Measurements from ENCODE around the gene FYB1.
A peak's percentile ranks its signal among the peaks of the same experiment; 100 is the strongest.
"Not testable (repeated sequence)": the region's sequence is repeated elsewhere in the genome, so short reads cannot be mapped to it uniquely, and the experiment has no call there.

Gene FYB1

DNA sequence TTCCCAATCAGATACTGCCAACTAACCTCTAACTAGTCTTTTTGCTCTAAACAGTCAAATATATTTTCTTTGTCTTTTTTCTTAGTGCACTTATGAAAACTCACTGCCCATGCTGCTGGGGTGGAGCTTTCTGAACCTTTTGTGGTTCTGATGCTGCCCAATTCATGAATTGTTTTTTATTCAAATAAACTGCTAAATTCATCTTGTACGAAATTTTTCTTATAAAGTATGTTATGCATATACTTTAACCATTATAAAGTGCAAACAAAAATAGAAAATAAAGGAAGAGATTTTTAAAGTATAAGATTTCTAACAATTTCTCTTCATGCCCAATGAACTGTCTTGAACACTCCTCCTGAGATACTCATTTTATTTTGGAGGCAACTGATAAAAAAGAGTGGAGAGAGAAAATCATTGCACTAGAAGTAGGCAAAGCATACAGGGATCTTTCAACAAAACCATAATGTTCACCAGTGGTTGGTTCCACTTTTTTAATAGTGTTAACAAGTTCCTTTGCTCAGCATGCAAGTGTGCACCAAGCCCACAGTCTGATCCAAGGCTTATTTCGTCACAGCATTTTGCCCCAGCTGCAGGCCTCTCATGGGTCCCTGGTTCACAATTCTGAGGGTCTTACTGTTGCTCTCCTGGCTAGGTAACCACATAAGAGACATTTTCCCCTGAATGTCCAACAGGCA, 6.2 kb upstream of the FYB1 start:
- no peak for DNase-seq

DNA sequence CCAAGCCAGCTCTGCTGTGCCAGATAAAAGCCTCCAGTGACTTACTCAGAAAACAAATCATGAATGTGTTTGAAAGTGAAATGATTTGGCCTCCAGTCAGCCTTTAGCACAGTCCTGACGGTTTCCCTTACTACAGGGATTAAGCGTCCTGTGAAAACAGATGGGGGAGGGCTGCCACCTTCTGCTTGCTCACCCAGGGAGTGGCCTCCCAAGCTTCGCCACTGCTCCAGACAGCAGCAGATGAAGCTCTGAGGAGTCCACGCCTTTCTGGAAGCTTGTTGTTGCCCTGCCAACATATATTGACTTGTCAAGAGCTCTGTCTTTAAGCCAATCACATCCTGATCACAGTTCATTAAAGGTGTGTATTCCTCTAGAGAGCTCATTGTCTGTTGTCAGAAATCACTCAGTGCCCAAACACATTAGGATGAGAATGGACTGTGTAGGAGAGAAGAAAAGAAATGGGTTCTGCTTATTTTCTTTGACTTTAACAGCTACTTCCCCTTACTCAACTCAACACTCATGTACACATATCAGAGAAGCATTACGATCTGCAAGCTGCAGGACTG, 4.9 kb upstream of the FYB1 start:
- DNase-seq = no peak

DNA sequence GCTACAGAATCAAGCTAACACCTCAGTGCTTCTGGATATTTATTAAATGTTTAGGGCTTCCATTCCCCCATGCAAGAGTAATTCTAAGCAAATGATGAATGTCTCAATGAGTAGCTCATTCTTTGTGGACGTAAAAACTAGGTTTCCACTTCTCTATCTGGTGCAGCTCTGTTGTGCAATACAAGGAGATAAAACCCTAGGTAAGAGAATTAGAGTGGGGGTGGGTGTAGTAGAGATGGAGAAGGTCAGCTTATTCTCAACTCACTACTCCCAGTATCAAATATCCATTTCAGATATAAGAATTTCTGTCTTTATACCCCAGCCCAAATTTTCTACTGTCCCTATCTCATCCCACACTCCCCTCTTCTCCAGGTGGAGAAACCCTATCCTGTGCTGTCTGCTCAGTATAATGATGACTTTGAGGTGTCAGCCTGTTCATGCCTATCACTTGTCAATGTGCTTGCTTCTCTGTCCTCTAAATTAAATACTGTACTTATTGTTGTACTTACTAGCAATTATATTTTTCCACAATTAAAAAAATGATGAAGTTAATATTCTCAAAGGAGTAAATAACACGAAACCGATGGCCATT, 4.3 kb upstream of the FYB1 start:
- DNase-seq = no peak

DNA sequence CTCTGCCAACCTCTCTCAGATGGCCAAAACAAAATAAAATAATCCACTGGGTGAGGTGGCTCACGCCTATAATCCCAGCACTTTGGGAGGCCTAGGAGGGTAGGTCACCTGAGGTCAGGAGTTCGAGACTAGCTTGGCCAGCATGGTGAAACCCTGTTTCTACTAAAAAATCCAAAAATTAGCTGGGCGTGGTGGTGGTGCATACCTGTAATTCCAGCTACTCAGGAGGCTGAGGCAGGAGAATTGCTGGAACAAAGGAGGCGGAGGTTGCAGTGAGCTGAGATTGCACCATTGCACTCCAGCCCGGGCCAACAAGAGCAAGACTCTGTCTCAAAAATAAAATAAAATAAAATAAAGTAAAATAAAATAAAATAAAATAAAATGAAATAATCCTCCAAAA, 2.3 kb upstream of the FYB1 start:
- not testable (repeated sequence) for DNase-seq

DNA sequence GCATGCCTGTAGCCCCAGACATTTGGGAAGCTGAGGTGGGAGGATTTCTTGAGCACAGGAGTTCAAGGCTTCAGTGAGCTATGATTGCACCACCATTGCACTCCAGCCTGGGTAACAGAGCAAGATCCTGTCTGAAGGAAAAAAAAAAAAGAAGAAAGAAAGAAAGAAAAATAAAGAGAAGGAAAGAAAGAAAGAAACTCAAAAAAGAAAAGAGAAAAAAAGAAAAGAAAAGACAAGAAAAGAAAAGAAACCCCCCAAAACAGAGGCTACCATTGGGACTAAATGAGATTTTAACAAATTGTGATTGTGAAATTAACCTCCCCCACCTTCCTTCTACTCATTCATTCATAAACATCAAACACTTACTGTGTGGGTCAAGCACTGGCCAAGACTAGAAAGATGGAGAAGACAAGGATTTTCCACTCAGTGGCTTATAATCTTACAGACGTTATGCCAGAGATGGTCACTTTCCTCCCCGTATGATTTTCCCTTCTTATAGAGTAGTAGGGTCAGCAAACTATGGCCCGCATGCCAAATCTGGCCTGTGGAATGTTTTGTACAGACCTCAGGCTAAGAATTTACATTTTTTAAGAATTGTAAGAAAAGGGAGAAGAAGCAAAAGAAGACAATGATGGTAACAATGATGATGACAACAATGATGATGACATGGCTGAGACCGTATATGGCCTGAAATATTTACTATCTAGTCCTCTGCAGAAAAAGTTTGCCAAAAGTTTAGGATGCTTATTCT, 1.1 kb upstream of the FYB1 start:
- no peak for DNase-seq

DNA sequence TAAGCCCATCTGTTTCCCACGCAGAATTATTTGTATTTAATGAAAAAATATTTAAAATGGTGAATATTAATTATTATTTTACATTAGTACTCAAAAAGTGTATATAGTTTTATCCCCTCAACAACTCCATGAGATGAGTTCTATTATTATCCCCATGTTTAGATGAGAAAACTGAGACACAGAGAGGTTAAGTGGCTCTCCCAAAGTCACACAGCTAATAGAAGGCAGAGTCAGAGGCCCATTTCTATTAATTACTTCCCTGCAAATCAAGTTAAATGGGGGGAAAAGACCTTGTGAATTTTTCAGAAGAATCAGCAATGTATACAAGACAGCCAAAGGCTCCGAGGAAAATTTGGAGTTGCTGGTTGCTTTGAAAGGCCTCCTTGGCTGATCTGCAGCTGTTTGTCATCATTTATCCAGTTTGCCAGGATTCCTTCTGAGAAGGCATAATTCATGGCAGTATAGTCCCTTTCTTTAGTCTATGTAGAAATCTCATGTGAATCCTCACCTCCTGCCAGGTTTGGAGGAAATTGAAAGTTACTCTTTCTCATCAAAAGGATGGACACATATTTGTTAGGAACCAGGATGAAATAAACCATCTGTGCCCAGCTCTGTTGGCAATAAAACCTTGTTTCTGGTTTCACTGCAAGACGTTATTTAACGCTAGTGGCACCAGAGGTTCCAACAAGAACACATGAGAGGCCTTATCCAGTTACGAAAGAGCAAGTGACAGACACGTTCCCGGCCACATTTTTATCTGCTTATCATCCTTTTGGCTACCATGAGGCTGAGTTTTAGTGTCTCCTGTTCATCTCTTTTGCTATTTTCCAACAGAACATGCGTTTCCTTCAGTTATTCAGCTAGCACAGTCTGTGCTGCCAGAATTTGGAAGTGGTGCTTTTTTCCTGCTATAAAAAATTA, 621 bp downstream of the FYB1 start:
- DNase-seq = no peak

DNA sequence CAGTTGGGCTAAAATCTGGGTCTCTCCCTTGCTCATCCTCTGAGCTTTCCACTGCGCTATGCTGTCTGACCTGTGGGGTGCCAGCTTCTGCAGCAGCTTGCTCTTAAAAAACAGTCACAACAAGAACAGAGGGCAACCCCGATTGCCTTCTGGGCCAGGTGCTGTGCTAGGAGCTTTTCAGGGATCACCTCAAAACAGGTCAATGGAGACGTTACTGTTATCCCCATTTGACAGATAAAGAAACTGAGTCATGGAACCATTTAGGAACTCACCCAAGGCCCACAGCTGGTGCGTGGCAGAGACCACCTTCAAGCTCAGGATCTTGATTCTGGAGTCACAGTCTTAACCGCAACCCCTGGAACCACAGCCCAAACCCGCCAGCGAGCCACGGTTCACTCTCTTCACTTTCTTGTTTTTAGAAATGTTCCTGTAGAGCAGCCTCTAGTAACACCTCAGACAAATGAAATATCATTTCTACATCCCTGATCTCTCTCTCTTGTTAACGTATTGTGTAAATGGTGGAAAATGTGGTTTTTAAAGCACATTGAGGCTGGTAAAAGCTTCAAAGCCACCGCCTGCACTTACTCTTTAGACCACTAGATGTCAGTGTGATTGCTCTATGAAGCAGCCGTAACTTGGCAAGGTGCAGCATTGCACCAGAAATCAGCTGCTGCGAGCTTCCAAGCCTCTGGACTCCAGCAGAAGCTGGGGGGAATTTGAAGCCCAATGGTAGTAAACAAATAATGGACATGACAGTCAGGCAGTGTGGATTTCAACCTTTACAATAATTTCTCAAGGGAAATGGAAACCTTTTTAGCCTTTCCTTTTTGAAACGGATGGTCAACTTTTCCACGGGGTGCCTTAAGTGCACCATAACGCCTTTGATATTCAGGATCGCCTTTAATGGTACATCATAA, 1.7 kb downstream of the FYB1 start:
- peak; percentile 88 for DNase-seq

- DNase-seq = no peak
These were observed 2.7 kb downstream of the FYB1 start for GRCh38 chr5:39216631-39217030.

DNA sequence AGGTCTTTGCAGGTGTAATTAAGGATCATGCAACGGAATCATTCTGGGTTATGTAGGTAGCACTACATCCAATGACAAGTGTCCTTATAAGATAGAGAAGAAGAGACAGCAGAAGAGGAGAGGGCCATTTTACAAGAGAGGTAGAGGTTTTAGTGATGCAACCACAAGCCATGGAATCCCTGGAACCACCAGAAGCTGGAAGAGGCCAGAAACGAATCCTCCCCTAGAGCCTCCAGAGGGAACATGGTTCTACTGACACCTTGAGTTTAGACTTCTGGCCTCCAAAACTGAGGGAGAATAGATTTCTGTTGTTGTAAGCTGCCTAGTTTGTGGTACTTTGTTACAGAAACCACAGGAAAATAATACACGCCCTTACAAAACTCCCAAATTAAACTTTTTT, 3.5 kb downstream of the FYB1 start:
- no peak for DNase-seq

GRCh38 chr5:39214912-39215709, 4.3 kb downstream of the FYB1 start:
- DNase-seq = peak; percentile 79

GRCh38 chr5:39213447-39214207, 5.7 kb downstream of the FYB1 start:
- DNase-seq = no peak

DNA sequence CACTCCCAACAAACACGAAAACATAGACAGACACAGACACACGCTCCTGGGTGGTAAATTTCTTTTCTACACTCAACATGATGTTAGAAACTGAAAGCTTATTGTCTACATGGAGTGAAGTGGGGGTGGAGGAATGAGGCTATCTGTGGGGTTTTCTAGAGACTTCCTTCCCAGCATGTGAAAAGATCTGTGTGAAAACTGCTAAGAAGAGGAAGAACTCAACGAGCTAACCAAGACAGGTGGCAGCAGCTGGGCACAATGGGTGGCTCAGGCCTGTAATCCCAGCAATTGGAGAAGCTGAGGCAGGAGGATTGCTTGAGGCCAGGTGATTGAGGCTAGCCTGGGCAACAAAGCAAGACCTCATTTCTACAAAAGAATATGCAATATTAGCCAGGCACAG, 7.6 kb downstream of the FYB1 start:
- peak; percentile 67 for DNase-seq

DNA sequence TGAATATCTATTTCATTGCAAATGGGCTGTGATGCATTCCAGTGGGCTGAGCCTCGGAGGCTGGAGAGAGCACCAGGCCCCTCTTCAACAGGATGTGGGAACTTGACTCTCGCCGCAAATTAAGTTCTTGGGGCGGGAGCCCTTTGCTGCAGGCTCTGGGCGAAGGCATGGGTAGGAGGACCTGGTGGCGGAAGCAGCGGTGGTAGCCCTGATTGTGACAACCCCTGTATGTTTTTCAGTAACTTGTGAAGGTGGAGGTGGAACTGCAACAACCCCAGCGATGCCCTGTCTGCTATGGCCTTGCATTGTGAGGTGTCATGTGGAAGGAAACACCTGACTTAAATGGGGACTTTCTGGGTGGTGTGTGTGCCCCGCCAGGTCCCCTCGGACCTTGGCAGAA, 9.4 kb downstream of the FYB1 start:
- DNase-seq = peak; percentile 90

DNA sequence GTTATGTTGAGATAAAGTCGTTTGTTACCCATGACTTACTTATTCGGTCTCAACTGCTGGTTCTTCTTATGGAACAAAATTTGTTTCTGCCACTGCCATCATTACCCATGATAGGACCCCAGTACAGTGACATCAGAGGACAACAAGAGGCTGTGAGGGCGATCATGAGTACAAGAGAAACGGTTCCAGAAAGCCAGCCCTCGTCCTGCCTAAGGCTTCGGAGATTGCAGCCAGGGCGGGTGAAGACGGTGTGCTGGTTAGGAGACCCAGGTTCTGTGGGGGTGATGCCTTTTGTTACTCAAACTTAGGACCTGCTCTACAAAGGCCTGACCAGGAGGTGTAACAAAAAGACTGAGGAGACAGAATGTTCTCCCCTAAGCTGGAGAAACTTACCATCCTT, 10.9 kb downstream of the FYB1 start:
- DNase-seq = peak; percentile 76

DNA sequence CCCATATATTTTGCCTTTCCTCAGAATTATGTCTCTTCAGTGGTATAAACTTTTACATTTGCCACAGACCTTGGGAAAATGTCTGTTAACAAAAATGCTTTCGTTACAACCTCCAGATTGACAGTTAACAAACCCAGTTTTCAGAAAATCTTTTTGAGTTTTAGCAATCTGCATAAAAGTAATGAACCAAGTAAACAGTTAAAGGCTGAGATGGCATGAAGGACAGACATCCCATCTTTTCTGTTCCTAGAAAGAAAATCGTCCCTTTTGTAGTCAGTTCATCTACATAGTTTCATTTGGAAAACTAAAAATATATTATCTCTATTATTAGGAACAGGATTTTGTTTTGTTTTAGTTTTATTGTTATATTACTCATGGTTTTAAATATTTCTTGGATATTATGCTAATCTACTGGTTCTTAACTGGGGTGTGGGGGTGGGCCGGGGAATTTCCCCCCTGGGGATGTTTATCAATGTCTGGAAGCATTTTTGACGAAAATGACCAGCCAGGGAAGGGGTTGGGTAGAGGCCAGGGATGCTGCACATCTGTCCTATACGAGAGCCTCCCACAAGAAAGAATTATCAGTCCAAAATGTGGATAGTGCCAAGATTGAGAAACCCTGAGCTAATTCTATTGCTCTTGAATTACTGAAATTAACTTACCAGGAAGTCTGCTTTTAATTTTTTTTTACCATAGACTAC, 11.9 kb downstream of the FYB1 start:
- DNase-seq = peak; percentile 71

- no peak for DNase-seq
These were observed 12.6 kb downstream of the FYB1 start for GRCh38 chr5:39206630-39207321.

DNA sequence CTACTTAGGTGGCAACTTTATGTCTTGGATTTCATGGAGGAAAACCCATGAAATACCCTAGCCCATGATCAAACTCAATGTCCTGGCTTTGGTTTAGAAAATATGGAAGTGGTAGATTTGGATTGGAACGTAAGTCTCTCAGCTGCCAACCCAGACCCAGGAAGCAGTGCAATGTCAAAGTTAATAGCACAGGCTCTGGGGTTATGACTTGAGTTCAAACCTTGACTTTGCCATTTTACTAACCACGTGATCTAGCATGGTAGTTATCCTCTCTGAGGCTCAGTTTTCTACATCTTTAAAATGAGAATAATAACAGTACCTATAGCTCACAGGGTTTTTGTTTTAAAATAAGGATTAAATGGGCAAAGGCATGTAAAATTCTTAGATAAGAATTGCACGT, 13.8 kb downstream of the FYB1 start:
- no peak for DNase-seq

GRCh38 chr5:39203951-39204350, 15.4 kb downstream of the FYB1 start:
- DNase-seq = no peak

Measured in activated effector memory CD4-positive, alpha-beta T cell treated with anti-CD3 and anti-CD28 coated beads, Interleukin-2, amount 50 U/mL, for 16 hours (primary cell).